ENCODE results near the gene DNAH11.
A peak's percentile ranks its signal among the peaks of the same experiment; 100 is the strongest.
"Not testable (repeated sequence)": the region's sequence is repeated elsewhere in the genome, so short reads cannot be mapped to it uniquely, and the experiment has no call there.

The DNAH11 gene

GRCh38 chr7:21867816-21868575, 325.2 kb downstream of the DNAH11 start:
- intact Hi-C loops (cut with DNase I): no loop called here
- DNase-seq: no peak

DNA sequence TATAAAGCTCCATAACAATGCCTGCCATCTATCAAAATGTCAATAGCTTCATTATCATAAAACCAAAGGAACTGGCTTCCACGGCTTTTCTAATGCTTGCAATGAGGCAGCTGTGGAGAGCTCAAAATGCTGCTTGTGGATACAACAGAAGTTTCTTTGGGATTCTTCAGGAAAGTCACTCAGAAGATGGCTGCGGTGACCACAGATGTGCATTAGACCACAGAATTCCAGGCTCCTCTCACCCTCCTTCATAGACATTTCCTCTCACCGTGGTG, 325.7 kb downstream of the DNAH11 start:
- DNase-seq: no peak

DNA sequence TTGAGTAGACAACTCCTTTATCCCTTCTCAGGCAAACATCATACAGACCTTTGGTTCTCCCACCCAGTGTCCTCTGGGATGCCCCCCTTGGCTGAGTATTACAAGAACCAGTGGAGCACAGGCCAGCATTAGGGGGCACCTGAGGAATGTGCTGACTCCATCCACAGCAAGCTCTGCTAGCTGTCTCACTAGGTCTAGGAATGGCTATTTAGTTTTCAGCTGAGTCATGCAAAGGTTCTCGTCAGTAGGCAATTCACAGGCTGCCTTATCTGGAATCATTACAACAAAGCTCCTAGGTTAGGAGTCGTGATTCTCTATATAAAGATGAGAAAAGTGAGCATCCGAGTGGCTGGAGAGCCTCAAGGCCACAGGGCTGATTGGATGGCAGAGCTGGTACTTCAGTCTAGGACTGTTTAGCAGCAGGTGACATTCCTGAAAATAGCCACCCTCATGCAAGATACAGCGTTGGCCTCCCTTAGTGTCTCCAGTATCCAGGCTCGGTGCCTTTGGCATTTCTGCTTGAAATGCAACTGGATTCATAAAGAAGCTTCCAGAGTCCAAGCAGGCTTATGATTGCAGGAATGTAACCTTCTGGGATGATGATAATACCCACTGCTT, 327.1 kb downstream of the DNAH11 start:
- intact Hi-C loops (cut with DNase I): no loop called here
- no peak for DNase-seq

More for the DNA sequence above, 325.7 kb downstream of the DNAH11 start:
- intact Hi-C loops (cut with DNase I): no loop called here

GRCh38 chr7:21883069-21883468, 340.2 kb downstream of the DNAH11 start:
- no peak for DNase-seq
- intact Hi-C loops (cut with DNase I): no loop called here

- intact Hi-C loops (cut with DNase I); DNase-seq: not testable (repeated sequence)
Observed at GRCh38 chr7:21883501-21883900, 340.7 kb downstream of the DNAH11 start.

GRCh38 chr7:21884496-21884895, 341.7 kb downstream of the DNAH11 start:
- DNase-seq: no peak
- intact Hi-C loops (cut with DNase I): no loop called here

- intact Hi-C loops (cut with DNase I): no loop called here
- DNase-seq: no peak
Observed at GRCh38 chr7:21886396-21886795, 343.6 kb downstream of the DNAH11 start.

- DNase-seq: no peak
- intact Hi-C loops (cut with DNase I): no loop called here
Observed at GRCh38 chr7:21887353-21887752, 344.5 kb downstream of the DNAH11 start.

- DNase-seq: no peak
- intact Hi-C loops (cut with DNase I): no loop called here
Observed at GRCh38 chr7:21887779-21888178, 344.9 kb downstream of the DNAH11 start.

GRCh38 chr7:21891291-21891690, 348.5 kb downstream of the DNAH11 start:
- intact Hi-C loops (cut with DNase I): no loop called here
- DNase-seq: no peak

GRCh38 chr7:21893401-21893800, 350.6 kb downstream of the DNAH11 start:
- no peak for DNase-seq
- intact Hi-C loops (cut with DNase I): no loop called here

GRCh38 chr7:21898265-21898930, 355.6 kb downstream of the DNAH11 start:
- intact Hi-C loops (cut with DNase I): no loop called here
- peak in 2 of 10 donors; percentile 18 to 66 for DNase-seq

DNA sequence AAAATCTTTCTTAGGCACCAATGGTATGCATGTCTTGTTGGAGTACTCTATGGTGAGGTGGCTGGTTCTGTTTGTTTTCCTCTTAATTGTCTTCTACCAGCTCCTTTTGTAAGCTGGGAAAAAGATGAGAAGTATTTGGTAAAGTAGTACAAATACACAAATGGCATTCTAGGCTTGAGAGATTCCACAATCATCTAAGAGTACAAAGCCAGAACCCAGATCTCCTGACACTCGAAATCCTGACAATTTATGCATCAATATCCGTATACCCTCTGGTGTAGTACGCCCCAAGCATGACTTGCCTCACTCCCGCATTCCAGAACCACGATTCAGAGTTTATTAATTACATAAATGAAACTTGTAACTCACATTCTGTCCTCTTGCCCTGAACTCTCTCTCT, 359.4 kb downstream of the DNAH11 start:
- intact Hi-C loops (cut with DNase I): no loop called here
- no peak for DNase-seq

DNA sequence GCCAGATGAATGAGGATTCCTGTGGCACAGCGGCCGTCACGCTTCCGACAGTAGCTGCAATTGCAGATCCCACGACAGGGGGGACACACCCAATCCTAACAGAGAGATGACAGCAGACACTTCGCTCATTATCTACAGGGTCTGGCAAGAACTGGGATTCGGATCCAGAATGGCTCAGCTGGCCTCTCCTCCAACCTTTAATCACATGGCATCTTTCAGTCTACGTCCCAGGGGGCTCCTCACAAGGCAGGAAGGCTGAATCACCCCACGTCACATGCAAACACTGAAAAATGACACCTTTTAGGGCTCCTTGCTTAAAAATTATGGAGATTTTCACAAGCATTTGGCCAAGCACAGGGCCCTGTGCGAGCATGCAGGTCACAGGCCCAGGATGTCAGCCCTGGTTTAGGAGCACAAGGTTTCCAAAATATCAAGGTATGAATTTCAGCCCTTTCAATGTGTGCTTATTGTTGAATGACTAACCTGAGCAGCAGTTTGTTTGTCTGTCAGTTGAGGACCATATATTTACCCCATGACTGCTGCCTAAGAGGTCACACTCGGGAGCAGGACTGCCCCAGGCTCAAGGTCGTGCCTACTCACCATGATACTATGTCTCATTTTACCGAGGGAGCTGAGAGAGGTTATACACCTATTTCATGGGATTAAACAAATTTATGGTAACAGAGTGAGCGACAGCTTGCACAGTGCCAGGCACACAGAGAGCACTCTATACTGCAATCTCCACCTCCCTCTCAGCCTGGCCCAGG, 360.4 kb downstream of the DNAH11 start:
- DNase-seq: no peak
- intact Hi-C loops (cut with DNase I): no loop called here

DNA sequence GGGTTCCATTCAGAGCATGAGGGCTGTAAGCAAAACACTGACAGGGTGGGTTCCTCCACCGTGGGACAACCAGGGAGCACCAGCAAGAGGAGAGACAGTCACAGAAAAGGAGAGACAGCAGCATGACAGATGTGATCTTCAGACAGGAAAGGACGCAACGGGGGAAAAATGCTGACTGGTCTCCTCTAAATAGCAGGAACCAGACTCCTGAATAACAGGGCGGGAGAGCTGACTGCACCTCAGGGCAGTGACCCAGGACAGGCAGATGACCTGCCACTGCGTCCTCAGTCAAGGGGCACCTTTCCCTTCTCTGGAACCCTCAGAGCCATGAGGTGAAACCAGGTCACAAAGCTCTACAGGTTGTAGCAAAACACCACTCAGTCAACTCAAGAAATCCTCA, 365.9 kb downstream of the DNAH11 start:
- intact Hi-C loops (cut with DNase I): no loop called here

DNA sequence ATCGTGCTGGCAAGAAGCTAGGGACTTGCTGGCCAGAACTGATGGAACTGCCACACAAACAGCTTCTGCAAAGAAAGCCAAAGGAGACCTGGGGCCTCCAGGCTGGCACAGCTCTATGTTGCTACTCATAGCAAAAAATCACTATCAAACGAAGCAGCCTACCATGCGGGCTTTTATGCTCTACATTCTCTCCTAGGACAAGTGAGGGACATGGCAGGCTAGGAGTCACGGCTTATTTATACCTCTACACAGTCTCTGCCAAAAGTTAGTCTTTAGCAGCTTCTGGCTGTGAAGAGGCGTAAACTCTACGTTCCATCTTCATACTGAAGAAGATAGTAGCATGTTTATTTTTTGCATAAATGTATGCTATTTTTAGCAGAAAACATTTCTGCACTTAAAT, 367.4 kb downstream of the DNAH11 start:
- intact Hi-C loops (cut with DNase I): no loop called here
- no peak for DNase-seq

More for the DNA sequence above, 365.9 kb downstream of the DNAH11 start:
- no peak for DNase-seq

DNA sequence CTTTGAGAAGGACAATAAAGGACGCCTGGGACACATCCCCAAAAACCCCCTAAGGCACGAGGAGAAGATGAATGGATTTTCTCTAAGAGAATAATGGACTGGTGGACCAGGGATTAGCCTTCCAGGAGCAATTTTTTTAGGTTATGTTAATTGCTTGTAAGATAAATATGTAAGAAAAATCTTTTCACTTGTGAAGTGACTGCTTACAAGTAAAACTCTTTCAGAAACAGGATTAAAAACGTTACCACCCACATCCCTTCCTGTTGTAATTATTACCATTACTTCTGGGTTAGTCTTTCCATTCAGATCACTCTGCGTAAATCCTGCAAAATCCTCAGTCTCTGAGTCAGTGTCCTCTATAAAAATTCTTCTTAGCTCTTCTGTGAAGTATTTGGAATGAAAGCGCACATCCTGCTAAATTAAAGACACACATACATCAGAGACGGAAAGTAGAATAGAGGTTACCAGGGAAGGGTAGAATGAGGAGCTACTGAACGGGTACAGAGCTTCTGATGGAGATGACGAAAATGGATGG, 368.6 kb downstream of the DNAH11 start:
- DNase-seq: no peak
- intact Hi-C loops (cut with DNase I): no loop called here

DNA sequence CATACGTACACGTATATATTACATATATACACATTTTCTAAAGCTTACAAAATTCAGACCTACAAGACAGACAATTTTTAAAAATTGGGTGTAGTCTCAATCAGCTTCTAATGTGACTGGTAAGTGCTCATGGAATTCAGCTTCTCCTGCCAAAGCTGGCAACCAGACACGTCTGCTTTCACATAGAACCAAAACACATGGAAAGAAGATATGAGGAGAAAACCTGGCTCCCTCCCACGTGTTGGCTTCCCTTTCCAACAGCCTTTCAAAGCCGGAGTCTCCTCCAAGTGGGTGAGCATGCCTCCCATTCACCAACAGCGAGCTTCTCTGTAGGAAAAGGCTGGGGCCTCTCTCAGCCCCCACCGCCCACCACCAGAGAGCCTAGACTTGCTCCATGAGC, 369.5 kb downstream of the DNAH11 start:
- peak in 5 of 10 donors; percentile 12 to 83 (median 30) for DNase-seq
- intact Hi-C loops (cut with DNase I): no loop called here

GRCh38 chr7:21912931-21913780, 370.3 kb downstream of the DNAH11 start:
- no peak for DNase-seq
- intact Hi-C loops (cut with DNase I): no loop called here

- intact Hi-C loops (cut with DNase I): no loop called here
- DNase-seq: no peak
Observed at GRCh38 chr7:21914671-21915070, 371.8 kb downstream of the DNAH11 start.

Measured in posterior cingulate gyrus (tissue), 11 donors.